GM21619 (cell line): ENCODE data around the gene CD200.
"Not testable (repeated sequence)": the region's sequence is repeated elsewhere in the genome, so short reads cannot be mapped to it uniquely, and the experiment has no call there.

ENCODE experiments used
- ATAC-seq: cut with Tn5 transposase; IDR thresholded peaks from one replicate; pipeline ENCODE4 v1.9.1; 2021; ENCODE audit not compliant: unreplicated experiment

CD200 gene

GRCh38 chr3:112357930-112358780, 25.2 kb downstream of the CD200 start:
- no peak for ATAC-seq

GRCh38 chr3:112360561-112360960, 27.6 kb downstream of the CD200 start:
- no peak for ATAC-seq

- ATAC-seq = no peak
Measured at GRCh38 chr3:112362221-112362620, 29.3 kb downstream of the CD200 start.

GRCh38 chr3:112364291-112364690, 31.3 kb downstream of the CD200 start:
- ATAC-seq = peak; percentile 58

GRCh38 chr3:112365035-112365434, 32.1 kb downstream of the CD200 start:
- peak; percentile 51 for ATAC-seq

GRCh38 chr3:112365636-112366035, 32.7 kb downstream of the CD200 start:
- no peak for ATAC-seq

GRCh38 chr3:112366522-112366921, 33.6 kb downstream of the CD200 start:
- ATAC-seq = no peak

GRCh38 chr3:112371569-112371968, 38.6 kb downstream of the CD200 start:
- no peak for ATAC-seq

- ATAC-seq = no peak
Measured at GRCh38 chr3:112372396-112372795, 39.4 kb downstream of the CD200 start.

- ATAC-seq = no peak
Measured at GRCh38 chr3:112373476-112373875, 40.5 kb downstream of the CD200 start.

GRCh38 chr3:112373924-112374323, 41.0 kb downstream of the CD200 start:
- ATAC-seq = no peak

- ATAC-seq = no peak
Measured at GRCh38 chr3:112374333-112374734, 41.4 kb downstream of the CD200 start.

GRCh38 chr3:112375117-112375516, 42.2 kb downstream of the CD200 start:
- ATAC-seq = no peak

- no peak for ATAC-seq
Measured at GRCh38 chr3:112376241-112376911, 43.4 kb downstream of the CD200 start.

- no peak for ATAC-seq
Measured at GRCh38 chr3:112376992-112377391, 44.0 kb downstream of the CD200 start.

- ATAC-seq = no peak
Measured at GRCh38 chr3:112377568-112378071, 44.7 kb downstream of the CD200 start.

GRCh38 chr3:112378347-112378746, 45.4 kb downstream of the CD200 start:
- ATAC-seq = not testable (repeated sequence)

- ATAC-seq = no peak
Measured at GRCh38 chr3:112379020-112379690, 46.2 kb downstream of the CD200 start.

- ATAC-seq = no peak
Measured at GRCh38 chr3:112381673-112382542, 49.0 kb downstream of the CD200 start.

GRCh38 chr3:112382543-112383160, 49.7 kb downstream of the CD200 start:
- no peak for ATAC-seq
